Spleen (tissue), 7 donors: ENCODE results near the gene CEP170B.

Experiments
- CTCF ChIP-seq, 11 experiments: fragments of 200-600 bp in 7 of 11; fragments of 450-650 bp in 4 of 11; sonication (generic) in 4 of 11; IDR thresholded peaks in 8 of 11; conservative IDR thresholded peaks in 3 of 11; 1 replicate in 7 of 11; 2 replicates in 4 of 11; pipeline versions ENCODE4 v1.4.0 to v1.8.0; 2016 to 2021; ENCODE audit warnings: antibody characterized with exemption in 11 of 11, inconsistent platforms in 4 of 11, mild to moderate bottlenecking in 1 of 11
- POLR2A ChIP-seq, 3 donors: fragments of 450-650 bp; IDR thresholded peaks; one replicate each; pipeline ENCODE4 v1.5.1; 2017; ENCODE audit warnings: antibody characterized with exemption in 3 of 3, mild to moderate bottlenecking in 1 of 3
- POLR2AphosphoS5 ChIP-seq, 3 donors: sonication (generic); formaldehyde crosslinking; IDR thresholded peaks; one replicate each; pipeline ENCODE4 v1.5.1; 2017; ENCODE audit warnings: antibody characterized with exemption in 3 of 3
- donor health status: DM: no; HTN: no; CAD: no; lungs with moderate emphysema.
- donor health status: DM: no; HTN: no; CAD: no.
- donor health status: DM: no; HTN: no; CAD: no.

- TF ChIP-seq POLR2AphosphoS5 (IDR thresholded peaks at IDR 0.05) (no peak), POLR2A (IDR thresholded peaks at IDR 0.05) (no peak), CTCF (IDR thresholded peaks at IDR 0.05 in 8 of 11, conservative IDR thresholded peaks at IDR 0.05 in 3 of 11) (no peak)
Observed at GRCh38 chr14:104889375-104889757, 24.3 kb downstream of the CEP170B start.
